KMS-11 (cell line): ENCODE results near the gene MILR1.

Experiments used
- H2AFZ ChIP-seq: fragments of 200-600 bp; sonication (generic); 2 replicates; pipeline ENCODE4 v1.6.1; 2016; ENCODE audit warnings: antibody characterized with exemption, mixed run types, low read depth
- H3K27ac ChIP-seq: fragments of 200-600 bp; sonication (generic); 2 replicates; pipeline ENCODE4 v1.6.1; 2016; ENCODE audit warnings: mild to moderate bottlenecking, mixed run types
- H3K27me3 ChIP-seq: fragments of 200-600 bp; sonication (generic); 2 replicates; pipeline ENCODE4 v1.6.1; 2017; ENCODE audit warnings: mild to moderate bottlenecking, low read depth, mixed run types, moderate library complexity; ENCODE audit not compliant: insufficient read depth
- H3K36me3 ChIP-seq: fragments of 200-600 bp; sonication (generic); 2 replicates; pipeline ENCODE4 v1.6.1; 2017; ENCODE audit warnings: mild to moderate bottlenecking, mixed run types; ENCODE audit not compliant: insufficient read depth
- H3K4me1 ChIP-seq: fragments of 200-600 bp; sonication (generic); 2 replicates; pipeline ENCODE4 v1.6.1; 2016; ENCODE audit warnings: mild to moderate bottlenecking, low read depth, mixed run types; ENCODE audit not compliant: poor library complexity, severe bottlenecking
- H3K4me2 ChIP-seq: fragments of 200-600 bp; sonication (generic); 2 replicates; pipeline ENCODE4 v1.7.0; 2016; ENCODE audit warnings: mild to moderate bottlenecking, mixed run types
- H3K4me3 ChIP-seq: fragments of 200-600 bp; sonication (generic); IDR thresholded peaks from 2 replicates; pipeline ENCODE4 v1.6.1; 2017; ENCODE audit warnings: low read depth, low read length, mixed read lengths; ENCODE audit not compliant: insufficient read depth
- H3K79me2 ChIP-seq: fragments of 200-600 bp; sonication (generic); 2 replicates; pipeline ENCODE4 v1.6.1; 2016; ENCODE audit warnings: low read depth, mixed run types; ENCODE audit not compliant: insufficient read depth
- H3K9ac ChIP-seq: fragments of 200-600 bp; sonication (generic); 2 replicates; pipeline ENCODE4 v1.6.1; 2016; ENCODE audit warnings: mild to moderate bottlenecking, mixed run types
- H4K20me1 ChIP-seq: fragments of 200-600 bp; sonication (generic); 2 replicates; pipeline ENCODE4 v1.6.1; 2016; ENCODE audit warnings: mild to moderate bottlenecking, mixed run types; ENCODE audit not compliant: insufficient read depth
- CTCF ChIP-seq: fragments of 200-600 bp; sonication (generic); conservative IDR thresholded peaks from 2 replicates; pipeline ENCODE4 v1.6.1; 2017; ENCODE audit warnings: low read depth, mild to moderate bottlenecking, antibody characterized with exemption, low read length, moderate library complexity, mixed read lengths

Gene MILR1

GRCh38 chr17:64500862-64501765 lies 52.2 kb downstream of the MILR1 start:
- Histone ChIP-seq H3K27ac (peak overlapping the region; percentile 16; the same call in 1 of the 2 replicates), H3K4me3 (no peak overlapping the region), H3K4me1 (peaks cover 74% of the 10 kb centered on the region), H3K27me3 (no peaks in the 10 kb centered on the region), H3K9ac (no peak overlapping the region; the same call in 1 of the 2 replicates), H3K4me2 (peak overlapping the region; percentile 55; the same call in 1 of the 2 replicates), H4K20me1 (peaks cover 60% of the 10 kb centered on the region), H3K36me3 (peaks cover 61% of the 10 kb centered on the region), H2AFZ (no peak overlapping the region), H3K79me2 (peaks cover 71% of the 10 kb centered on the region)
- no peak for TF ChIP-seq CTCF

GRCh38 chr17:64502021-64502420 lies 53.1 kb downstream of the MILR1 start:
- TF ChIP-seq CTCF: no peak
- Histone ChIP-seq H3K27ac (peak overlapping the region; percentile 16; the same call in 1 of the 2 replicates), H3K4me3 (no peak overlapping the region), H2AFZ (no peak overlapping the region), H3K9ac (no peak overlapping the region), H3K27me3 (no peaks in the 10 kb centered on the region), H3K36me3 (peaks cover 61% of the 10 kb centered on the region), H4K20me1 (peaks cover 60% of the 10 kb centered on the region), H3K4me2 (peak overlapping the region; percentile 55; the same call in 1 of the 2 replicates), H3K79me2 (peaks cover 69% of the 10 kb centered on the region), H3K4me1 (peaks cover 74% of the 10 kb centered on the region)

- Histone ChIP-seq H3K9ac (no peak overlapping the region), H2AFZ (no peak overlapping the region), H3K79me2 (peaks cover 76% of the 10 kb centered on the region), H3K4me2 (peak overlapping the region; percentile 55; the same call in 1 of the 2 replicates), H3K36me3 (peaks cover 61% of the 10 kb centered on the region), H3K4me1 (peaks cover 70% of the 10 kb centered on the region), H3K4me3 (no peak overlapping the region), H3K27me3 (no peaks in the 10 kb centered on the region), H3K27ac (peak overlapping the region; percentile 16; the same call in 1 of the 2 replicates), H4K20me1 (peaks cover 60% of the 10 kb centered on the region)
- no peak for TF ChIP-seq CTCF
These were observed 53.9 kb downstream of the MILR1 start for GRCh38 chr17:64502809-64503208.

- H3K27ac ChIP-seq: peak overlapping the region; percentile 16; the same call in 1 of the 2 replicates
These were observed 54.4 kb downstream of the MILR1 start for GRCh38 chr17:64503341-64503740.

More at GRCh38 chr17:64503341-64503740, 54.4 kb downstream of the MILR1 start:
- TF ChIP-seq CTCF: no peak
- H3K4me3 ChIP-seq: no peak overlapping the region
- H3K36me3 ChIP-seq: peaks cover 61% of the 10 kb centered on the region
- no peaks in the 10 kb centered on the region for H3K27me3 ChIP-seq
- no peak overlapping the region for H2AFZ ChIP-seq
- peaks cover 70% of the 10 kb centered on the region for H3K4me1 ChIP-seq
- peaks cover 65% of the 10 kb centered on the region for H4K20me1 ChIP-seq
- H3K4me2 ChIP-seq: peak overlapping the region; percentile 55; the same call in 1 of the 2 replicates
- peaks cover 82% of the 10 kb centered on the region for H3K79me2 ChIP-seq
- H3K9ac ChIP-seq: 0 out of 2 replicates have a peak overlapping the region, but pooled peaks have one; percentile 4
